GM12865 (cell line): Measurements from ENCODE around the gene TIPARP.

Experiments used
- DNase-seq: peaks from one replicate; pipeline ENCODE4 v3.0.0; 2010; ENCODE audit warnings: low read depth
- H3K4me3 ChIP-seq: 2 replicates; pipeline ENCODE4 v1.5.1; 2011; ENCODE audit warnings: mild to moderate bottlenecking, low read depth, low read length, control low read depth
- TF ChIP-seq, protein P1 (sequence below): IDR thresholded peaks from 2 replicates; pipeline ENCODE4 v1.5.1; 2011; ENCODE audit warnings: low read length, control low read depth, low read depth, inconsistent platforms; ENCODE audit not compliant: insufficient read depth; ENCODE audit errors: missing control alignments

Gene TIPARP

DNA sequence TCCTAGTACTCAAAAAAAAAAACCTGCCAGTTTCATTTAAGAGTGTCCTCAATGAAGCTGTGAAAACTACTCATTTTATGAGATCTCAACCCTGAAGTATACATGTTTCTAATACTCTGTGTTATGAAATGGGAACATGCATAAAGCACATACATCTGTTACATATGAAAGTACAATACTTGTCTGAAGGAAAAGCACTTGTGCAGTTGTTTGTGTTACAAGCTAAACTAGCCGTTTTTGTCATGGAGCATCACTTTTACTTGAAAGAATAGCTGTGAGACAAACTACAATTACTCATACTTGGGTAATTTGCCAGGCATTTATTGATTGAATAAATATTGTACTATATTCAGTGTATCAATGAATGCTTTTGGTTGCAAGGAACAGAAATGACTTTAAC is 72.7 kb downstream of the TIPARP start:
- no peak for DNase-seq
- H3K4me3 ChIP-seq = no peak overlapping the region
- TF ChIP-seq, protein P1, sequence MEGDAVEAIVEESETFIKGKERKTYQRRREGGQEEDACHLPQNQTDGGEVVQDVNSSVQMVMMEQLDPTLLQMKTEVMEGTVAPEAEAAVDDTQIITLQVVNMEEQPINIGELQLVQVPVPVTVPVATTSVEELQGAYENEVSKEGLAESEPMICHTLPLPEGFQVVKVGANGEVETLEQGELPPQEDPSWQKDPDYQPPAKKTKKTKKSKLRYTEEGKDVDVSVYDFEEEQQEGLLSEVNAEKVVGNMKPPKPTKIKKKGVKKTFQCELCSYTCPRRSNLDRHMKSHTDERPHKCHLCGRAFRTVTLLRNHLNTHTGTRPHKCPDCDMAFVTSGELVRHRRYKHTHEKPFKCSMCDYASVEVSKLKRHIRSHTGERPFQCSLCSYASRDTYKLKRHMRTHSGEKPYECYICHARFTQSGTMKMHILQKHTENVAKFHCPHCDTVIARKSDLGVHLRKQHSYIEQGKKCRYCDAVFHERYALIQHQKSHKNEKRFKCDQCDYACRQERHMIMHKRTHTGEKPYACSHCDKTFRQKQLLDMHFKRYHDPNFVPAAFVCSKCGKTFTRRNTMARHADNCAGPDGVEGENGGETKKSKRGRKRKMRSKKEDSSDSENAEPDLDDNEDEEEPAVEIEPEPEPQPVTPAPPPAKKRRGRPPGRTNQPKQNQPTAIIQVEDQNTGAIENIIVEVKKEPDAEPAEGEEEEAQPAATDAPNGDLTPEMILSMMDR = no peak

DNA sequence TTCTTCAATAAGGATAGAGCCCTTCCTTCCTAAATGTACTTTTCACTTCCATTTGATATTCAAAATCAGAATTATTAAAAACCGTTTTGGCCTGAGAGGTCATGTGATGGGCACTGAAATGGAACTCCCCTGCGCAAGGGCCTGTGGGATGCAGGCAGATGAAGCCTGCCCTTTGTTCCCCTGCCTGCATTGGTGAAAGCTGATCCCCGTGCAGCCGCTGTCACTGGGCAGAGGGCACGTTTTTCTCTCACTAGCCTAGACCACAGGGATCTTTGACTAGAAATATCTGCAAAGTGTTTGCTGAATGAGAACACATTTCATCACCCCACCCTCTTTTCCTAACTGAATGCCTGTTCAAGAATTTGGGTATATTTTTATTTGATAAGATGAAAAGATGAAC is 74.9 kb downstream of the TIPARP start:
- TF ChIP-seq, protein P1 = no peak
- H3K4me3 ChIP-seq = no peak overlapping the region
- DNase-seq = no peak

DNA sequence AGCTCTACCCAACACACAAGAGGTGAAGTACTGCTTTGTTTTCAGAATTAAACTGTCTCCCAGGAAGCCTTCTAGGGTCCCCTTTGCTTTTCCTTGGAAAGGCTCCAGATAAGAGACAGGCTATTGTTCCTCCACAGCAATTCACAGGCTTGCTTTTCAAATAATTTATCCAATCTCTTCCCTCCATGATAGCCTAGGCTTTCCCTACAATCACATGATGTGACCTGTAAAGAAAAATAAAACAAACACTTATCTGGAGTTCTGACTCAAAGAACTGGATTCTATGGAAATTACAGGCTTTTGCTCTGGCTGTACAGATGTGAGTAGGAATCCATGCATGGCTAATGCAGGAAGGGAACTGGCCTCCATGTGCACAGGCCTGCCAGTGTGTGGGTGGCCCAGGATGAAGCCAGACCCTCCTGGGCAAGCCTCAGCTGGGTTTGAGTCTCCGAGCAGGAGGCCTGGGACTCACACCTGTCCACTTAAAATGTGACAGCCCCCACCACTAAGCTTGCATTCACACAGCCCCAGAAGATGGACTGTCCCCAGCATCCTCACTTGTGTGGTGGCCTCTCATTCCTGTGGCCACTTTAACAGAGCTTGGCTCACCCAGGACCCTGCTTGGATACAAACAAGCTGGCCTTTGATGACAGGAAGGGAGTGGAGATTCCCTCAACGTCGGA is 75.9 kb downstream of the TIPARP start:
- DNase-seq = no peak
- TF ChIP-seq, protein P1 = no peak
- H3K4me3 ChIP-seq = no peak overlapping the region

DNA sequence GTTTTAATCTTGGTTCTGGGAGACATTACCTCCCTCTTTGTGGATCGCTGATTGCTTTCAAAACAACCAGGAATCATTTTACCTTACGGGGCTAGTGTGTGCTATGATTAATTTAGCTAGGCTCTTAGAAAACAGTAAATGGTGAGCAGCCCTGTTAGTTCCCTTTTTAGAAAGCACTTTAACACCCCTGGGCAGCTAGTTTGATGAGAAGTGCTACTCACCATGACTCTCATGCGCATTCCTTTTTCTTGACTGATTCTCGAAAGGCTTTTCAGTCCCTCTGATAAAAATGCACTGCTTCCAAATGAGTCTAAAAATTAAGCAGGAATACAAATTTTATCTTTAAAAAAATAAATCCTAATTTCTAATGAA is 76.5 kb downstream of the TIPARP start:
- no peak overlapping the region for H3K4me3 ChIP-seq
- TF ChIP-seq, protein P1 = no peak
- DNase-seq = no peak

DNA sequence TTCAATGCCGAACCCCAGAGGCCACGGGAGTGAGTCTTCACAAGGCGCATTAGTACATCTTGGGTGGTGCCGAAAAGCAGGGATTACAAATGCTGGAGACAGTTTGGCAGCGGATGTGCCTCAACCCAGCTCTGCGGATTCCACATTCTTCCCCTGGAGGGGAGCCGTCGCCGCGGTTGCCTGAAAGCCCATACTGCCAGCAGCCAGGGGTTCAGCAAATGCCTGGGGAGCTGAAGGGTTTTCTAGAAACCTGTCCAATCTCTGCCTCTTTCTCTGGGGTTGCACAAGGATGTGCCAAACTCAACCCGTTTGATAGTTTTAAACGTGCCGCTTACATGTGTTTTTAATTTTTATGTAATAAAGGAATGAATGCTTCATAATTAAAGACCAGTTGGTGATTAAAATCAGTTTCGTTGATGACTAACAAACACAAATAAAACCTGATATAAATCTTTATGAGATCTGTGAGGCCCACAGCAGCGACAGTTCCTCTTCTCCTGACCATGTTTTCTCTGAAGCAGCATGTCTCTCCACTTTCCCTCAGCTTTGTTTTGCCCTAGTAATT is 77.2 kb downstream of the TIPARP start:
- TF ChIP-seq, protein P1 = no peak
- no peak overlapping the region for H3K4me3 ChIP-seq
- no peak for DNase-seq
